ENCODE measurements around the gene FBXL19.
"Not testable (repeated sequence)": the region's sequence is repeated elsewhere in the genome, so short reads cannot be mapped to it uniquely, and the experiment has no call there.

Gene FBXL19, protein sequence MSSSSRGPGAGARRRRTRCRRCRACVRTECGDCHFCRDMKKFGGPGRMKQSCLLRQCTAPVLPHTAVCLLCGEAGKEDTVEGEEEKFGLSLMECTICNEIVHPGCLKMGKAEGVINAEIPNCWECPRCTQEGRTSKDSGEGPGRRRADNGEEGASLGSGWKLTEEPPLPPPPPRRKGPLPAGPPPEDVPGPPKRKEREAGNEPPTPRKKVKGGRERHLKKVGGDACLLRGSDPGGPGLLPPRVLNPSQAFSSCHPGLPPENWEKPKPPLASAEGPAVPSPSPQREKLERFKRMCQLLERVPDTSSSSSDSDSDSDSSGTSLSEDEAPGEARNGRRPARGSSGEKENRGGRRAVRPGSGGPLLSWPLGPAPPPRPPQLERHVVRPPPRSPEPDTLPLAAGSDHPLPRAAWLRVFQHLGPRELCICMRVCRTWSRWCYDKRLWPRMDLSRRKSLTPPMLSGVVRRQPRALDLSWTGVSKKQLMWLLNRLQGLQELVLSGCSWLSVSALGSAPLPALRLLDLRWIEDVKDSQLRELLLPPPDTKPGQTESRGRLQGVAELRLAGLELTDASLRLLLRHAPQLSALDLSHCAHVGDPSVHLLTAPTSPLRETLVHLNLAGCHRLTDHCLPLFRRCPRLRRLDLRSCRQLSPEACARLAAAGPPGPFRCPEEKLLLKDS

DNA sequence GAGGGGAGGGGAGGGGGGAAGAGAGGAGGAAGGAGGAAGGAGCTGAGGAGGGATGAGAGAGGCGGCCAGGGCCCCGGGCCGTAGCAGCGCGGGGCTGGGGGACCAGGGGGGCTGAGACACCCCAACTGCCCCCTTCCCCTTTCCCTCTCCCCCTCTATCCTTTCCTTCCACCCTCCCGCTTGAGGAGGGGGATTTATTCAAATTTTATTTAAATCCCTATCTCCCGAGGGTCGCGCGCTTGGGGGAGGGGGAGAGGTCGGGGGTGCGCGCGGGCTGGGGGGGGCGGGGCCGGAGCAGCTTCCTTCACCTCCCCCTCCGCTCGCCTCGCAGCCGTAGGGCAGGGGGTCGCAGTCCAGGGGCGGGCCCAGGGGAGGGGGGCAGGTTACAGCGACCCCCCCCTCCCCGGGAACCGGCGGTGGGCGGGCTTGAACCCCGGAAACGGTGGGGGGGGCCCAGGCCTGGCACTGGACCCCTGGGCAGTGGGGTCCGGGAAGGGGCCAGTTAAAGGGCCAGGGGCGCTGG, at the start of gene FBXL19:
TSS of gene FBXL19 (plus strand) at position 19 of the 522 bp plus-strand sequence. CDS start 2,183 bp downstream, outside the sequence.
- DNase-seq (ENCODE audit: low read depth in 2 of 2), result no peak

DNA sequence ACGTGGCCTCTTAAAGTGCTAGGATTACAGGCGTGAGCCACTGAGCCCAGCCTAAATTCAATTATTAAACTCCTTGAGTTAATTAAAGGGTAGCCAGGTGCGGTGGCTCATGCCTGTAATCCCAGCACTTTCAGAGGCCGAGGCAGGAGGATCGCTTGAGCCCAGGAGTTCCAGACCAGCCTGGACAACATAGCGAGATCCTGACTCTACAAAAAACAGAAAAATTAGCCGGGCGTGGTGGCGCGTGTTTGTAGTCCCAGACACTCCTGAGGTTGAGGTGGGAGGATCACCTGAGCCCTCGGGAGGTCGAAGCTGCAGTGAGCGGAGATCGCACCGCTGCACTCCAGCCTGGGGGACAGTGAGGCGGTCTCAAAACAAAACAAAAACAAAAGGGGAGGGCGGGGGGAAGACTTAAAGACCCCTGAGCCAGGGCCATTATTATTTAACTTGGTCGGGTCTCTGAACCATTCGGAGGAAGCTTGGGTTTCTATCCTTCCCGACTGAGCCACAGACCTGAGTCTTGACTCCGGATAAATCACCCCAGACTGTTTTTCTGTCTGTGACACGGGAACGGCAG, 49.0 kb upstream of the FBXL19 start:
- DNase-seq (ENCODE audit: low read depth in 2 of 2), result no peak

DNA sequence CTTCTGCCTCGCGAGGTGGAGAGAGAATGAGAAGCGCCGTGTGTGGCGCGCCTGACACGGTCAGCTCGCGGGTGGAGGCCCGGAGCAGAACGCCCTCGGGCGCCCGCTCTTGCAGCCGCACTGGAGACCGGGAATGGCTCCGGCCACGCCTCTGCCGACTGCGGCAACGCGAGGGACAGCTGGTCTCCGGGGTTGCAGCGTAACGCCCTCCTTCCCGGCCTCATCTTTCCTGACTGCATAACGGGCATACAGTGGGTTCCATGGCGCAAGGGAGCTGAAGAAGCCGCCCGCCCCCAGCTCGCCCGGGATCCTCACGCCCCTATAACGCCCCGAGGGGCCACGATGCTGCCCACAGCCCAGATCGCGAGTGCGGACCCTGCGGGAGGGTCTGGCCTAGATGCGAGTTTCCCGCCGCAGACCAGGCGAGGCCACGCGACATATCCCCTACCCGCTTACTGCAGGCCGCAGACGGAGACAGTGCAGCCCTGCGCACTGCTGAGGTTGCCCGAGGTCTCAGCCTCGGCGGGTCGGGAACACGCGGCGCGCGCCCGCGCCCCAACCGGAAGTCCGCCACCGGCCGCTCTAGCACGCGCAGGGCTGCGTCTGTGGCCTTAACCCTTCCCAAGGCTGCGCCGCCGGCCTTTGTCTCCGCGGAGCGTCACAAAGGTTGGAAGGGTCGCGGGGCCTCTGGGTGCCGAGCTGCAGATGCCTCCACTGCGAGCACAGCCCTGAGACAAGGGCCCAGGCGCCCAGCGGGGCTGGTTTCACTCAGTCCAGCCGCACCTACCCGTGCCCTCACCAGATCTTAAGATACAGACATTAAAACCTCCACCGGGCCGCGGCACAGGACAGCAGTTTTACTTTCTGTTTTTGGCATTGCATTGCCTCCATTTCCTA, 48.3 kb upstream of the FBXL19 start:
- DNase-seq (ENCODE audit: low read depth in 2 of 2), result peak; percentile 83 to 87

- no peak for DNase-seq (ENCODE audit: low read depth in 2 of 2)
Observed at GRCh38 chr16:30875871-30876801, 47.2 kb upstream of the FBXL19 start.

- no peak for DNase-seq (ENCODE audit: low read depth in 2 of 2)
Observed at GRCh38 chr16:30876867-30877266, 46.5 kb upstream of the FBXL19 start.

DNA sequence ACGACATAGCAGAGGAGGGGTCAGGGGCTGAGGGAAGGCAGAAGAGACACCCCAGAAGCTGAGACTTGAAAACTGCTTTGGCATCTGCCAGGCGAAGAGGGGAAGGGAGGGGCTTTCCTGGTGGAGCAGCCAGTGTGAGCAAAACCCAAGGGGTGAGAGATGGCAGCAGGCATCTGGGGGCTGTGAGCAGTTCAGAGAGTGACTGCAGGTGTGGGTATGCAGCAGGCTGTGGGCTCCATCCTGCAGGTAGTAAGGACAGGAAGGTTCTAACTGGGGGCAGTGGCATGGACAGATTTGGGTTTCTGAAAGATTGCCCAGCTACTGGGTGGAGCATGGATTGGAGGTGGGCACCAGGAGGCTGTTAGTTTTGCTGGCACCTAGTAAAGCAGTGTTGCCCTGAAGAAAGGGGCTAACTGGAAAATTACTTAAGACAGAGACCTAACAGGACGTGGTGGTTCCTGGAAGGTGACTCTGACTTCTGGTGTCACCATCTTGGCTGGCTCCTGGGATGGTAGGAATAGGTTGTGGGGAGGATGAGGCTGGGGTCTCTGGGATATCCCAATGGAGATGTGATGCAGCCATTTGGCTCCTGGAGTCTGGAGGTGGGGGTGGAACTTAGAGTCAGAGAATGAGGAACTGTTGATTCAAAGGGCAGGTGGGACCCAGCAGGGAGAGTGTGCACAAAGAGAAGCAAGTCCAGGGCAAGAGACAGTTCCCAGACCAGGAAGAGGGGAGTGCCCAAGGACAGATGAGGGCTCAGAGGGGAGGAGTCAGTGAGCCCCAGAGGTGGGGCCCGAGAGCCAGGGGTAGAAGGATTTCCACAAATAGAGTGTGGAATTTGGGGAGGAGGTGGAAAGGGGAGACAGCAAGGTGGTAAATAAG, 40.7 kb upstream of the FBXL19 start:
- no peak for DNase-seq (ENCODE audit: low read depth in 2 of 2)

DNA sequence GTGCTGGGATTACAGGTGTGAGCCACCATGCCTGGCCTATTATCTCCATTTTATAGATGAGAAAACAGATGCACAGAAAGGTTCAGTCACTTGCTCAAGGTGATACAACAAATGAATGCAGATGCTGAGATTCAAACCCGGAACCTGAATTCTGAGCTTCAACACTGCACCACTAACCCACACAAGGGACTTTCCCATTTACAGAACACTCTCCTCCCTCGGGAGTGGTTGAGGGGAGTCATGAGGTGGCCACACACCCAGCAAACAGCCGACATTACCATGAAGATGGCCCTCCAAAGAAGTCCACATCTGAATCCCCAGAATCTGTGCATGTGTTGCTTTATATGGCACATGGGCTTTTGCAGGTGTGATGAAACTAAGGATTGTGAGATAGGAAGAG, 38.6 kb upstream of the FBXL19 start:
- DNase-seq (ENCODE audit: low read depth in 2 of 2), result no peak

GRCh38 chr16:30885196-30885595, 38.2 kb upstream of the FBXL19 start:
- no peak for DNase-seq (ENCODE audit: low read depth in 2 of 2)

DNA sequence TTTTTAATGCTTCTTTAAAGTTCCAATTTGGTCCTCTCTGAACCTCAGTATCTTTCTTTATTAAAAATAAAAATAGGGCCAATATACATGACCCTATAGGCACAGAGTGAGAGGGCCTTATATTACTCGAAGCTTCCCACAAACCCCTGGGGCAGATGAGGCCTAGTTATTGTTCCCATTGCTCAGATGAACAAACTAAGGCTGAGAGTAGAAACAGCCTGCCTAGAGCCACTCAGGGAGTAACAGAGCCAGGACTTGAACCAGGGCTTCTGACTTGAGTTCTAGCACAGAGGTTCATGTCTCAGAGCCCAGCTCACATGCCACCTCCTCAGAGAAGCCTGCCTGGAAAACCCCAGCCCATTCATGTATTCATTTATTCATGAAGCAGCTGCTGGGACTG, 37.2 kb upstream of the FBXL19 start:
- DNase-seq (ENCODE audit: low read depth in 2 of 2), result no peak

- DNase-seq (ENCODE audit: low read depth in 2 of 2), result no peak
Observed at GRCh38 chr16:30887927-30888326, 35.4 kb upstream of the FBXL19 start.

GRCh38 chr16:30888856-30889499, 34.4 kb upstream of the FBXL19 start:
- DNase-seq (ENCODE audit: low read depth in 2 of 2), result no peak

- no peak for DNase-seq (ENCODE audit: low read depth in 2 of 2)
Observed at GRCh38 chr16:30889721-30890120, 33.7 kb upstream of the FBXL19 start.

- DNase-seq (ENCODE audit: low read depth in 2 of 2), result not testable (repeated sequence)
Observed at GRCh38 chr16:30891043-30891823, 32.1 kb upstream of the FBXL19 start.

DNA sequence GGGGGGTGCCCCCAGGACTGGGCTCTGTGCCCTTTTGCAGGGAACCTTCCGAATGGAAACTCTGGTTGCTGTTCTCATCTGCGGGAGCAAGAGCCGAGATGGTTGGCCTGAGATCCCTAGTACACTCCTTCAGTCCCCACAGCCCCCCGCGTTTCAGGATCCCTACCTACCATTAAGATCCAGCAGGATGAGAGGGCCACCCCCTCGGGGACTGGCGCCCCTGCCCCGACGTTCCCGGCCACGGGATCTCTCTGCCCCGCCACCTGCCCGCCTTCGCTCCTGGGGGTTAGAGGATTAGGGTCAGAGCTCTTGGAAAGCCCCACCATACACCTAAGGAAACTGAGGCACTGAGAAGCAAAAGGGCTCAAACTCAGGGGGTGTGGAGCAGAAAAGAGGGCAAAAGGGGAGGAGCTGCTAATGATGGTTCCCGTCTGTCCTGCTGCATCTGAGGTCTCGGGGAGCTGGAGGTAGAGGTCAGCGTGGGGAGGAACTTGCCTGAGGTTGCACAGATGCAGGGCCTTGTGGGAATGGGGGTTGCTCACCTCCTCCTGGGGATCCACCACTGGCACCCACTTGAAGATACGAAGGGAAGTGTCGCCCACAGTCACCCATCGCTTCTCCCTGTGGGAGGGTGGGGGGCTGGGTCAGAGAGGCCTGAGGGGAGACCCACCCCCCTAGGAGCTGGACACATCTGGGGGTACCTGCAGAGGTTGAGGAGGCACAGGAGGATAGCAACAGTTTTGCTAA, 30.5 kb upstream of the FBXL19 start:
- DNase-seq (ENCODE audit: low read depth in 2 of 2), result no peak

DNA sequence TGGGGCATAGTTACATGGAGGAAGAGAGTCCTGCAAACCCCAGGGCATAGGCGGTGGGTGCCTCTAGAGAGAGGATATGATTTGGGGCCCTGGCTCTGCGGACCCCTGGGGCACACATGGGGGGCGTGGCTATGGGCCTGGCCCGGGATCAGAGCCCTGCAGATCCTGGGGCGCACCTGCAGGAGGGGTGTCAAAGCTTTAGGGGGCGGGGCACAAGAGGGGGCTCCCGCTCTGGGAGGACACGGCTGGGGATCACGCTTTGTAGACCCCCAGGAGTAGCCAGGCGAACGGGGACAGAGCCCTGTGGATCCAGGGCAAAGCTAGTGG, 30.0 kb upstream of the FBXL19 start:
- DNase-seq (ENCODE audit: low read depth in 2 of 2), result no peak

- peak; percentile 70 to 85 for DNase-seq (ENCODE audit: low read depth in 2 of 2)
Observed at GRCh38 chr16:30893744-30894539, 29.4 kb upstream of the FBXL19 start, which contains the start of gene BCL7C. Gene BCL7C (minus strand): TSS chr16:30894077. CDS start chr16:30893944, 133 bp downstream.
